HFF-Myc (cell line): ENCODE data around the gene PRKD3.
"Not testable (repeated sequence)": the region's sequence is repeated elsewhere in the genome, so short reads cannot be mapped to it uniquely, and the experiment has no call there.

Experiments used
- DNase-seq: peaks from one replicate; pipeline ENCODE4 v3.0.0-alpha.2; 2011; ENCODE audit warnings: low read depth; ENCODE audit errors: extremely low read depth
- H3K4me3 ChIP-seq: replicated peaks from 2 replicates; pipeline ENCODE4 v1.5.1; 2011; ENCODE audit warnings: low read depth, mild to moderate bottlenecking, control low read depth, low read length
- TF ChIP-seq, protein P1 (sequence below): IDR thresholded peaks from 2 replicates; pipeline ENCODE4 v1.5.1; 2012; ENCODE audit warnings: mild to moderate bottlenecking, low read depth, low read length, control low read depth; ENCODE audit errors: missing control alignments

PRKD3 gene

DNA sequence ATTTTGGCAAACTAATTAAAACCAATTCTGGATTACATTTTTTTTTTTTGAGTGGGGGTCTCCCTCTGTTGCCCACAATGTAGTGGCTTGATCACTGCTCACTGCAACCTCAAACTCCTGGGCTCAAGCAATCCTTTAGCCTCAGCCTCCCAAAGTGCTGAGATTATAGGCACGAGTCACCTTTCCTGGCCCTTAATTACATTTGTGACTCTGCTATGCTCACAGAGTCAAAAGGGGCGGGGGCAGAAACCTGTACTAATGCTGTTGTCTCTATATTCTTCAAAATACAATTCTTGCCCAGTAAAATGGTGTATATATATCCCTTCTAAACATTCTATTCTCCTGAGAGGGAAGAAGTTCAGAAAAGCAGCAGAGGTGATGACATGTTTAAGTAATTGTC, 23.2 kb downstream of the PRKD3 start:
- no peak for DNase-seq
- H3K4me3 ChIP-seq, result no peak overlapping the region
- TF ChIP-seq, protein P1, sequence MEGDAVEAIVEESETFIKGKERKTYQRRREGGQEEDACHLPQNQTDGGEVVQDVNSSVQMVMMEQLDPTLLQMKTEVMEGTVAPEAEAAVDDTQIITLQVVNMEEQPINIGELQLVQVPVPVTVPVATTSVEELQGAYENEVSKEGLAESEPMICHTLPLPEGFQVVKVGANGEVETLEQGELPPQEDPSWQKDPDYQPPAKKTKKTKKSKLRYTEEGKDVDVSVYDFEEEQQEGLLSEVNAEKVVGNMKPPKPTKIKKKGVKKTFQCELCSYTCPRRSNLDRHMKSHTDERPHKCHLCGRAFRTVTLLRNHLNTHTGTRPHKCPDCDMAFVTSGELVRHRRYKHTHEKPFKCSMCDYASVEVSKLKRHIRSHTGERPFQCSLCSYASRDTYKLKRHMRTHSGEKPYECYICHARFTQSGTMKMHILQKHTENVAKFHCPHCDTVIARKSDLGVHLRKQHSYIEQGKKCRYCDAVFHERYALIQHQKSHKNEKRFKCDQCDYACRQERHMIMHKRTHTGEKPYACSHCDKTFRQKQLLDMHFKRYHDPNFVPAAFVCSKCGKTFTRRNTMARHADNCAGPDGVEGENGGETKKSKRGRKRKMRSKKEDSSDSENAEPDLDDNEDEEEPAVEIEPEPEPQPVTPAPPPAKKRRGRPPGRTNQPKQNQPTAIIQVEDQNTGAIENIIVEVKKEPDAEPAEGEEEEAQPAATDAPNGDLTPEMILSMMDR, result no peak

DNA sequence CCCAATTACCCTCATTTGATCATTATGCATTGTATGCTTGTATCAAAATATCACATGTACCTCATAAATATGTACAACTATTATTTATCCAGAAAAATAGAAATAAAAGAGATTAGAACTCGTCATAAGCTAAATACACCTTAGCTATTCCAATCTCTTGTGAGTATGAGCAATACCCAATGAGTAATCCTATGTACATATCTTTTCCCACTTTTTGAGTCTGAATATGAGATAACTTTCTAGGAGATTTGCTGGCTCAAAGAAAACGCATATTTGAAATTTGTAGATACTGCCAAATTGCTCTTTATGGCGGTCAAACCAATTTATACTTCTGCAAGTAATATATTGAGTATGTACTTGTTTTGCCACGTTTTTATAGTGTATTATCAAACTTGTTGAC, 24.1 kb downstream of the PRKD3 start:
- no peak for DNase-seq
- TF ChIP-seq, protein P1, result no peak
- no peak overlapping the region for H3K4me3 ChIP-seq

DNA sequence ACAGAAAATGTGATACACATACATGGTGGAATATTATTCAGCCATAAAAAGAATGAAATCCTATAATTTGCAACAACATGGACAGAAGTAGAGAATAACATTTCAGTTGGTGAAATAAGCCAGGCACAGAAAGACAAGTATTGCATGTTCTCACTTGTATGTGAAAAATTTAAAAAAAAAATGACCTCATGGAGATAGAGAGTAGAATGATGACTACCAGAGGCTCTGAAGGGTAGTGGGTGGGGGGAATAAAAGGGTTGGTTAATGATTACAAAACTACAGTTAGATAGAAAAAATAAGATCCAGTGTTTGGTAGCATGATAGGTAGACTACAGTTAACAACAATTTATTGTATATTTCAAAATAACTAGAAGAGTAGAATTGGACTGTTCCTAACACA, 24.5 kb downstream of the PRKD3 start:
- H3K4me3 ChIP-seq, result no peak overlapping the region
- DNase-seq, result no peak
- TF ChIP-seq, protein P1, result no peak

DNA sequence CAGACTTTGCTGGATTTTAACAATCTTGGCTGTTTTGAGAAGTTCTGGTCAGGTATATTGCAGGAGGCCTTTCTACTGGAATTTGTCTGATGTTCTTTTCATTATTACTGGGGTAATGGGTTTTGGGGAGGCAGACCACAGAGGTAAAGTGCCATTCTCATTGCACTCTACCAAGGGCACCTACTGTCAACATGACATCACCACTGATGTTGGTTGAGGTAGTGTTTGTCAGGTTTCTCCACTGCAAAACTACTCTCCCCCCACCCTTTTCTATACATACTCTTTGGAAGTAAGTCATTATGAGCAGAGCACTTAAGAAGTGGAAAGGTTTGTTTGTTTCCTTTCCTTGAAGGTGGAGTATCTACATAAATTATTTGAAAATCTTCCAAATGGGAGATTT, 27.0 kb downstream of the PRKD3 start:
- TF ChIP-seq, protein P1, result no peak
- no peak overlapping the region for H3K4me3 ChIP-seq
- DNase-seq, result no peak

DNA sequence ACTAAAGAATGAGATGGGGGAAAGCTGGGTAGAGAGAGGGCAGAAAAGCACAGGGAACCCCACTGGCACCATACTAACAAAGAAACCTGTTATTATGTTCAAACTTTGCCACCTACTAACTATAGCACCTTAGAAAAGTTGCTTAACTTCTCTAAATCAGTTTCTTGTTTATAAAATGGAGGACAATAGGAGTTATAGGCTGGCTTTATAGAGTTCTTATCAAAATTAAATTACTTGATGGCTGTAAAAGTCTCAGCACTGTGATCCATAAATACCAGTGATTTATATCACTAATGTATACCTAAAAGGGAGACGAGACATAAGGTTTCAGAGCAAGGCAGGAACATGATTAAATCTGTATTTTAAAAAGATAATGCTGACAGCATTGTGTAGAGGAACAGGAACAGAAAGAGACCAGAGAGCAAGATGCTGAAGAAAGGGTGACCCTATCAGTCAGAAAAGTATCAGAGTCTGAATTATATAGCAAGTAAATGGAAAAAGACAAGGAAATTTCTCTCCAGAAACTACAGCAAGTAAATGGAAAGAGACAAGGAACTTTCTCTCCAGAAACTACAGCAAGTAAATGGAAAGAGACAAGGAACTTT, 29.1 kb downstream of the PRKD3 start:
- no peak overlapping the region for H3K4me3 ChIP-seq
- TF ChIP-seq, protein P1, result no peak
- no peak for DNase-seq

DNA sequence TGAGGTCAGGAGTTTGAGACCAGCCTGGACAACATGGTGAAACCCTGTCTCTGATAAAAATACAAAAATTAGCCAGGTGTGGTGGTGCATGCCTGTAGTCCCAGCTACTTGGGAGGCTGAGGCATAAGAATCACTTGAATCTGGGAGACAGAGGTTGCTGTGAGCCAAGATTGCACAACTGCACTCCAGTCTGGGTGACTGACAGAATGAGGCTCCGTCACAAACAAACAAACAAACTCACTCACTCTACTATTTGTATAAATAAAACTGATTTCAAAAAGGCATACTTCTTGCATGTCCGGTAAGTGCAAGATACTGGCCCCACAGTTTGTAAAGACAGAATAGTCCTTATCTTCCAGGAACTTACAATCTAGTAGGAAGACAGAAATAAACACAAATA, 29.8 kb downstream of the PRKD3 start:
- H3K4me3 ChIP-seq, DNase-seq: not testable (repeated sequence)

DNA sequence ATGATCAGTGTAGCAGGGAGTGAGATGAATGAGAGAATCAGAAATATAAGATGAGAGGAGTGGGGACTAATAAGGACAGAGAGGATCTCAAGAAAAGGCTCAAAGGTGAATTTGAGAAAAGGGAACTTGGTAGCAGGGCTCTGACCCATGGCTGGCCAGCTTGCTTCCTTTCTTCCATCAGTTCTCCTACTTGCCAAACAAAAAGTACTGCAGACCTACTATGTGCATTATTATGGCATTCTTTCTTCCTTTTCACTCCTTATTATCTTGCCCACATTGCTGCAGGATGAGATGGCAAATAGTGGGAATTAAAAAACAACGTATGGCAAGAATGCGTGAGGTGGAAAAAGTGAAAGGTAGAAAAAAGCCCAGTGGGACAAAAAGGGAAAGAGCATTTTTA, 33.0 kb downstream of the PRKD3 start:
- TF ChIP-seq, protein P1, result no peak
- no peak overlapping the region for H3K4me3 ChIP-seq
- DNase-seq, result no peak
